HG03575 (cell line): ENCODE results near the gene KLHL29.

Experiments used
- ATAC-seq: cut with Tn5 transposase; IDR thresholded peaks from one replicate; pipeline ENCODE4 v1.9.1; 2021; ENCODE audit not compliant: unreplicated experiment, insufficient number of reproducible peaks, low FRiP score; ENCODE audit errors: extremely low read depth

Gene KLHL29

GRCh38 chr2:23662941-23663920, 278.3 kb downstream of the KLHL29 start:
- no peak for ATAC-seq

GRCh38 chr2:23664066-23664788, 279.2 kb downstream of the KLHL29 start:
- no peak for ATAC-seq

GRCh38 chr2:23666241-23666979, 281.4 kb downstream of the KLHL29 start:
- ATAC-seq: no peak

- ATAC-seq: no peak
Measured at GRCh38 chr2:23666980-23667357, 282.0 kb downstream of the KLHL29 start.

- ATAC-seq: no peak
Measured at GRCh38 chr2:23668756-23669304, 283.9 kb downstream of the KLHL29 start.

GRCh38 chr2:23669413-23670244, 284.6 kb downstream of the KLHL29 start:
- ATAC-seq: no peak

GRCh38 chr2:23670245-23670592, 285.2 kb downstream of the KLHL29 start:
- ATAC-seq: no peak

GRCh38 chr2:23673082-23673481, 288.1 kb downstream of the KLHL29 start:
- ATAC-seq: no peak

GRCh38 chr2:23673830-23674679, 289.1 kb downstream of the KLHL29 start:
- ATAC-seq: no peak

GRCh38 chr2:23675506-23675905, 290.5 kb downstream of the KLHL29 start:
- ATAC-seq: no peak

- no peak for ATAC-seq
Measured at GRCh38 chr2:23677836-23678235, 292.9 kb downstream of the KLHL29 start.

- no peak for ATAC-seq
Measured at GRCh38 chr2:23679044-23679443, 294.1 kb downstream of the KLHL29 start.

GRCh38 chr2:23680951-23681350, 296.0 kb downstream of the KLHL29 start:
- no peak for ATAC-seq

GRCh38 chr2:23681356-23682140, 296.6 kb downstream of the KLHL29 start:
- ATAC-seq: no peak

GRCh38 chr2:23682481-23682880, 297.5 kb downstream of the KLHL29 start:
- ATAC-seq: no peak

GRCh38 chr2:23683001-23683400, 298.0 kb downstream of the KLHL29 start:
- no peak for ATAC-seq
